ENCODE data around the gene MINAR1.

MINAR1 gene

DNA sequence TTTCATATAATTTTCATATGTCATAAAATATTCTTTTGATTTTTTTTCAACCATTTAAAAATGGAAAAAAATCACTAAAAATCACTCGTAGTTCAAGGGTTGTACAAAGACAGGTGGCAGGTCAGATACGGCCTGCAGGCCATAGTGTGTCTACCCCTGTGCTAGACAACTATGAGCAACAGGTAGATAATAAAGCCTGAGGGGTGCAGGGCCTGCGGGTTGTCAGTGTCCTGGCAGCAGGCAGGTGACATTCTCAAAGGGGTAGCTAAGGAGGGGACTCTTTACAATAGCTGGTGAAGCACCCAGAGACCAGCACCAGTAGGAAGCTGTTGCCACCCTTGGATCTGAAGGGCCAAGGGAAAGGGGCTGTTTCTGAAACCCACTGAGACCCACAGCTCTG is 34.4 kb downstream of the MINAR1 start:
- no peak for DNase-seq

DNA sequence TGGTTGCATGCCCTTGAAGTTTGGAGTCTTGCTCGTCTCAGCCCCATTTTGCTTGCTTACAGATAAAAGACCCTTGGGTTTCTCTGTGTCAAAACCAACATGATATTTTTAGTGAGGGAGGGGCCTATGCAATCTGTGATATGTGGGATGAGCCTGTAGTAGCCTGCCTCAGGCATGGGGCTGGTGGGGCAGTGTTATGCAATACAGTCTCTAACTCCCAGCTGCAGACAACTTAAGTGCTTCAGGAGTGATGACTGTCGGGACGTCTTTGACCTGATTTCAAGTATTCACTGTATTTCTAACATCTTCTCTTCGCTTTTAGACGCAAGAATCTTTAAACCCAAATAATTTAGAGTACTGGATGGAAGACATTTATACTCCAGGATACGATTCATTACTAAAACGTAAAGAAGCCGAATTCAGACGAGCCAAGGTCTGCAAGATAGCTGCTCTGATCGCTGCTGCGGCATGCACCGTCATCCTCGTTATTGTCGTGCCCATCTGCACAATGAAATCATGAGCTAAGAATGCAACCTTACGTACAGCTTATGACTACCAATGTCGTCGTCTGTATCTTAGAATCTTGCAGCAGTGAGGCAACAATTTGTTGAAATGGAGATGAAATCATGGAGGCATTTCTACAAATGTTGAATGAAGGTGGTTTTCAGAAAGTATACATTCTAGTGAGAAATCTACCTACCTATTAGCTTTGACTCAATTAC is 35.9 kb downstream of the MINAR1 start:
- no peak for DNase-seq

DNA sequence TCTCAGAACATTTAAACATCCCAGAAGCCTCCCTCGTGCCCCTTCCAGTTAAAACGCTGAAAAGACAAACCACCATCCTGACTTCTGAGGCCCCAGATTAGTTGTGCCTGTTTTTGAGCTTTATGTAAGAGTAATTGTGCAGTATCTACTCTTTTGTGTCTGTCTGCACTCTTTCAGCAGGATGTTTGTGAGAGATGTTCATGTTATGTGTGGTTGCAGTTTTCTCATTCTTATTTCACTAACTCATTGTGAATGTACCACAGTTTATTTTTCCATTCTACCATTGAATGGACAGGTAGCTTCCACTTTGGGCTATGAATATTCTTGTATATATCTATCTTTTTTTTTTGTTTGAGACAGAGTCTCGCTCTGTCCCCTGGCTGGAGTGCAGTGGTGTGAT is 40.3 kb downstream of the MINAR1 start:
- DNase-seq = no peak

DNA sequence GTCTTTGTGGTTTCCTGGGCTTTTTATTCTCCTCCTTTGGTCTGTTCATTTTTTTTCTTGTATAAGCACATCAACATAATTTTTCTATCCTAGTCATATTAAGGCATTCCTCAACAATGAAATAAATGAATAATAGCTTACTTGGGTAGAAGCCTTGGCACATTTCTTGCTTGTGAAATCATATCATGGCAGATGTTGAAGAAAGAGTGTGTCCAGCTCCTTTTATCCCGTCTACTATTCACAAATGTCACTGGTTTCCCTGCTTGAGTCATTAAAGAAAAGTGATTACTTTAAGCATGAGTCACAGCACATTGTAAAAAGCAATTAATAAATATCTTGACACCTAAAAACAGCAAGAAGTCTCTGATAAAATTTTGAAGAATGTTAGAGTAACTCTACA is 42.1 kb downstream of the MINAR1 start:
- DNase-seq = no peak

DNA sequence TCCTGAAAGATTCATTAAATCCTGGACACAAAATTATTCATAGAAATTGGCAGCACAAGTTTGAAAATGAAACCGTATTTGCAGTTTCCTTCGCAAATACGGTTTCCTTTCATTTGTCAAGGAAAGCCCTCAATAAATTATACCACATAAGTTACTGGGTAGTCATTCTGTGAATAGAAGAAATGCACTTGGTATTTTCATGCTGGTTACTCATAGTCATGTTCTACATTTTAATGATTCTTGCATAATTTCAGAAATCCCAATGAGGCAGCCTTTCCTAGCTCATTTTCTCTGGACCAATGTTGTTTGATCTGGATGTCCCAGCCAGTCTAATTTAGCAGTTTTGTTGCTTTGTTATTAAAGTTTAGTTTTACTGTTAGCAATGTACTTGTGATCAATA is 43.2 kb downstream of the MINAR1 start:
- no peak for DNase-seq

DNA sequence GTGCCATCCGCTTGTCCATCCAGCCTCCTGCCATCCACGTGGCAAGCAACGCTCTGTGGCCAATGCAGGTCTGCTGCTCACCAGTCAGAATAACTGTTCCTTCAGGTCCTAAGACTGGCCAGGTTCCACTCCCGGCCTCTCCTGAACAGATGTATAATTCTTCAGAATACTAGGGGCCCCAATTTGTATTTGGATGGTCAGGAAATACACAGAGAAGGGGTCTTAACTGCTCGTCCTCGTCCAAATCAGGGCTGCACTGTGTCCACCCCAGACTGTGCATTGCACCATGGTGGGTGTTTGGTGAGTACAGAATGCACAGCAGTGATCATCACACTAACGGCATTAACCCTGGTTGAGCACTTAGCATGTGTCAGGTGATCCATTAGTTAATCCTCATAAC is 46.0 kb downstream of the MINAR1 start:
- no peak for DNase-seq

DNA sequence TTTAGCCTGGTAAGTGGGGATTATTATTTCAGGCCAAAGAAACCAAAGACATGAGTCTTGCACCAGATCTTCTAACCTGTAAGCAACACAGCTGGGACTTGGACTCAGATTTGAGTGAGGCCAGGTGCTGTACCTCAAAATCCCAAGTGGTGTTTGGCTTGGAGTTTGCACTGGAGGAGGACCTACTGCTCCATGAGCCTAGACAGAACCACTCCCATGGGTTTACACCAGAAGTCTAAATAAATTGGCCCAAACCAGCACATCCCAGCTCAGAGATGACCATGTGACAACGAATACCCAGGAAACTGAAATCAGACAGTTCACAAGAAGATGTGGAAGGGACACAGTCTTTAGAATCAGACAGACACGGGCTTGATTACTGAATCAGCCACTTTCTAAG is 47.5 kb downstream of the MINAR1 start:
- no peak for DNase-seq

DNA sequence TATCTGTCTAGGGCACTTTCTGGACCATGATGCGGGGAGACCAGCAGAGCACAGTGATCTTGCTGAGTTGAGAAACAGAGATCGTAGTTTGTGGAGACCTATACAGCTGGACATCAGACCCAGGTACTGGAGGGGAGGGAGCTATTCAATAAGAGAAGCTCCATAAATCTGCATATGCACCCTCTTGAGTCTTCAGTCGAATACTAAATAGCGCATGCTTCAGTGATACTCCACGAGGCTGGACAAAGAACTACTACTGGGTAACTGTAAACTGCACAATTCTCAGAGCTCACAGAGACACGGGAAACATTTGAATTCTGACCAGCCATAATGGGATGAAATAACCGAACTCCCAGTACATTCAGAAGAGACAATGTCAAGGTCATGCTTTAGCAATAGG is 49.7 kb downstream of the MINAR1 start:
- no peak for DNase-seq
